K562 (cell line): ENCODE results near the gene DDX43. TPM values are rescaled to one million over a fixed set of nuclear protein-coding genes. Genes with fewer than 3 reads are reported as not detected.

Experiments used
- ATAC-seq: fragments of 200-7000 bp; cut with Tn5 transposase; 3 replicates; pipeline ENCODE4 v1.9.1; 2020; ENCODE audit warnings: moderate library complexity
- BruUV-seq: library from RNA; stranded (reverse); fragments of 400-500 nt; replicated peaks from 2 replicates; lab custom pipeline; 2021; lab: Mats Ljungman, UMichigan
- CTCF ChIA-PET: fragments of 300-600 bp; formaldehyde crosslinking; extraction: SDS; loops from one replicate; lab custom pipeline; 2021; ENCODE audit warnings: low intra/inter-chr PET ratio; lab: Yijun Ruan, JAX
- POLR2A ChIA-PET: fragments of 300-600, 350-650 bp; sonication (Branson Sonifier 250); formaldehyde crosslinking; extraction: SDS; loops from one replicate; lab custom pipeline; 2021; ENCODE audit warnings: antibody characterized with exemption, inconsistent platforms; lab: Yijun Ruan, JAX
- DNase-seq, 4 experiments: peaks; one replicate each; pipeline versions ENCODE4 v3.0.0 to v3.0.0-alpha.2; 2011 to 2018; ENCODE audit warnings: low spot score in 3 of 4, mixed read lengths in 3 of 4; ENCODE audit errors: extremely low read depth in 1 of 4
- FAIRE-seq: peaks from 2 replicates; lab custom pipeline; 2011; peaks lifted over from hg19 to GRCh38; lab: Jason Lieb, UNC
- H2AFZ ChIP-seq: 2 replicates; pipeline ENCODE4 v1.6.0; 2011; ENCODE audit warnings: low read depth, low read length, control low read depth, inconsistent platforms
- H3K27ac ChIP-seq: fragments of 200-600 bp; 3 replicates; pipeline ENCODE4 v1.8.0; 2011; ENCODE audit warnings: low read depth, mild to moderate bottlenecking, control low read depth, inconsistent platforms, low read length, moderate library complexity, mixed read lengths; ENCODE audit errors: extremely low read depth
- H3K27me3 ChIP-seq, 2 experiments: fragments of 300-600 bp in 1 of 2; 2 replicates in 1 of 2; 3 replicates in 1 of 2; pipeline versions ENCODE4 v1.6.0 to v1.8.0; 2011; ENCODE audit warnings: inconsistent platforms in 2 of 2, low read length in 2 of 2, mild to moderate bottlenecking in 1 of 2, mixed read lengths in 1 of 2, moderate library complexity in 1 of 2; ENCODE audit not compliant: control insufficient read depth in 2 of 2, insufficient read depth in 2 of 2
- H3K36me3 ChIP-seq: fragments of 300-600 bp; 3 replicates; pipeline ENCODE4 v1.8.0; 2011; ENCODE audit warnings: mild to moderate bottlenecking, low read length, inconsistent platforms; ENCODE audit not compliant: control insufficient read depth, insufficient read depth
- H3K4me1 ChIP-seq, 2 experiments: fragments of 200-600 bp in 1 of 2; replicated peaks in 1 of 2; 2 replicates in 1 of 2; 3 replicates in 1 of 2; pipeline versions ENCODE4 v1.5.1 to v1.8.0; 2011; ENCODE audit warnings: inconsistent platforms in 2 of 2, low read length in 2 of 2, mild to moderate bottlenecking in 1 of 2, mixed read lengths in 1 of 2, moderate library complexity in 1 of 2; ENCODE audit not compliant: control insufficient read depth in 2 of 2, insufficient read depth in 2 of 2
- H3K4me2 ChIP-seq: 2 replicates; pipeline ENCODE4 v1.6.1; 2011; ENCODE audit warnings: low read length, control low read depth, inconsistent platforms, mixed read lengths; ENCODE audit not compliant: insufficient read depth
- H3K4me3 ChIP-seq: fragments of 200-600 bp; sonication (generic), shearing (Covaris generic); 2 replicates; pipeline ENCODE4 v1.5.1; 2016; ENCODE audit warnings: control low read depth, inconsistent platforms
- H3K79me2 ChIP-seq: fragments of 200-600 bp; 3 replicates; pipeline ENCODE4 v1.8.0; 2011; ENCODE audit warnings: low read length, inconsistent platforms; ENCODE audit not compliant: control insufficient read depth, insufficient read depth
- H3K9ac ChIP-seq, 2 experiments: 2 replicates each; pipeline versions ENCODE4 v1.6.0 to v1.6.1; 2011; ENCODE audit warnings: low read depth in 2 of 2, low read length in 2 of 2, control low read depth in 1 of 2, inconsistent platforms in 1 of 2, mild to moderate bottlenecking in 1 of 2, mixed read lengths in 1 of 2; ENCODE audit not compliant: insufficient read depth in 1 of 2
- H3K9me1 ChIP-seq: one replicate; pipeline ENCODE4 v1.6.0; 2011; ENCODE audit warnings: inconsistent platforms, mild to moderate bottlenecking, low read length, moderate library complexity; ENCODE audit not compliant: control insufficient read depth, insufficient read depth
- H3K9me3 ChIP-seq: replicated peaks from 2 replicates; pipeline ENCODE4 v1.5.1; 2011; ENCODE audit warnings: low read depth, low read length, inconsistent platforms; ENCODE audit not compliant: control insufficient read depth, insufficient read depth
- H4K20me1 ChIP-seq: replicated peaks from 2 replicates; pipeline ENCODE4 v1.6.1; 2011; ENCODE audit warnings: low read length, inconsistent platforms, mixed read lengths; ENCODE audit not compliant: control insufficient read depth, insufficient read depth
- BHLHE40 ChIP-seq: IDR thresholded peaks from 2 replicates; pipeline ENCODE4 v1.6.1; 2011; ENCODE audit warnings: low read length, improper control_type of control experiment
- CEBPB ChIP-seq: fragments of 450-650 bp; IDR thresholded peaks from 2 replicates; pipeline ENCODE4 v1.6.1; 2016; ENCODE audit warnings: missing genetic modification characterization, missing compliant biosample characterization
- CHD2 ChIP-seq: IDR thresholded peaks from 2 replicates; pipeline ENCODE4 v1.6.1; 2011; ENCODE audit warnings: low read depth, low read length
- EZH2 ChIP-seq: IDR thresholded peaks from 2 replicates; pipeline ENCODE4 v1.6.1; 2012; ENCODE audit warnings: low read depth, mild to moderate bottlenecking, inconsistent platforms, low read length, borderline replicate concordance
- ZC3H11A ChIP-seq: IDR thresholded peaks from 2 replicates; pipeline ENCODE4 v1.6.1; 2012; ENCODE audit warnings: low read depth, low read length, improper control_type of control experiment
- WGBS: fragments of 100-300 bp; shearing (Covaris generic); methylation state at CpG from one replicate; pipeline ENCODE4 v1.1.6; 2016; ENCODE audit warnings: low coverage, mixed read lengths; ENCODE audit not compliant: insufficient coverage; ENCODE audit errors: missing lambda C conversion rate; 5-methylcytosine and 5-hydroxymethylcytosine counted together
- in situ Hi-C: fragments of 300-500 bp; cut with MboI; formaldehyde crosslinking; loops from 4 replicates; pipeline ENCODE4 v1.15.0; 2018; ENCODE audit warnings: inconsistent platforms, mixed read lengths
- intact Hi-C: fragments of 100-400 bp; cut with micrococcal nuclease; formaldehyde crosslinking; loops from 2 replicates; pipeline ENCODE4 v1.14.2; 2022
- polyA plus RNA-seq, 8 experiments: library from polyadenylated mRNA; depleted of rRNA in 4 of 8; stranded (reverse) in 5 of 8; unstranded in 3 of 8; fragments of >200 nt; fragmentation: Nextera tagmentation in 2 of 8; fragmentation: Illumina TruSeq in 1 of 8; extraction: Ambion mirVana in 2 of 8; extraction: Trizol in 1 of 8; gene quantifications; 2 replicates each; pipeline versions ENCODE4 v1.2.1 to v1.2.3, GENCODE V29; 2011 to 2014; ENCODE audit warnings: inconsistent platforms in 1 of 8, missing spikeins in 1 of 8
- total RNA-seq, 7 experiments: library from RNA; depleted of rRNA in 6 of 7; stranded (reverse); fragments of >200 nt in 6 of 7; fragmentation: Illumina TruSeq in 2 of 7; extraction: Trizol in 2 of 7; gene quantifications; 2 replicates each; pipeline versions ENCODE4 v1.2.1 to v1.2.3, GENCODE V29; 2011 to 2021; ENCODE audit warnings: low replicate concordance in 1 of 7

The DDX43 gene
- total and polyA plus RNA-seq, 9 of the 15 experiments (the other 6 are each of a cell fraction or from before 2014, with no cell fraction given) = 0.07 to 0.88 (median 0.25) TPM

- TF ChIP-seq CHD2 (no peak), CEBPB (tag) (0 out of 2 replicates have a peak, but pooled peaks have one; percentile 24)
- TF ChIP-seq, all 486 proteins: peak for 1
- H3K9me3 ChIP-seq = no peaks in the 10 kb centered on the region
- no peak overlapping the region for H3K27ac ChIP-seq
- DNase-seq (no peak), FAIRE-seq (no peak), ATAC-seq (no peak)
- 62% methylated on average over 10 of the region's 10 CpGs for WGBS
- peaks cover 0 to 11% of the 10 kb centered on the region in 2 experiments; a peak in 2 of 5 replicates for H3K27me3 ChIP-seq
- no peak overlapping the region; the same call in 1 of the 2 replicates for H2AFZ ChIP-seq
- H3K4me1 ChIP-seq = peaks cover 8 to 9% of the 10 kb centered on the region in 2 experiments; a peak in 3 of 5 replicates
- CTCF ChIA-PET = no interaction called here
- BruUV-seq = no TSS peak
- H4K20me1 ChIP-seq = no peaks in the 10 kb centered on the region
- H3K4me3 ChIP-seq = no peak overlapping the region
- no peak overlapping the region for H3K9ac ChIP-seq
- intact Hi-C loops (no loop called here), in situ Hi-C loops (no loop called here)
- H3K4me2 ChIP-seq = no peak overlapping the region
- H3K36me3 ChIP-seq = no peaks in the 10 kb centered on the region
- no peaks in the 10 kb centered on the region for H3K9me1 ChIP-seq
- H3K79me2 ChIP-seq = no peaks in the 10 kb centered on the region
- POLR2A ChIA-PET = no interaction called here
Observed at GRCh38 chr6:73372516-73372915, 22.1 kb upstream of the DDX43 start.

GRCh38 chr6:73375216-73375615, 19.4 kb upstream of the DDX43 start:
- no peaks in the 10 kb centered on the region for H4K20me1 ChIP-seq
- TF ChIP-seq ZC3H11A = no peak
- TF ChIP-seq BHLHE40 = no peak
- no peak for TF ChIP-seq EZH2
- ATAC-seq (no peak), DNase-seq (no peak), FAIRE-seq (no peak)
- no peak overlapping the region for H3K4me3 ChIP-seq
- no peak overlapping the region for H2AFZ ChIP-seq
- H3K4me2 ChIP-seq = no peak overlapping the region
- H3K27me3 ChIP-seq = no peaks in the 10 kb centered on the region
- intact Hi-C loops = no loop called here
- no TSS peak for BruUV-seq
- in situ Hi-C loops = no loop called here
- no peak overlapping the region for H3K27ac ChIP-seq
- no peaks in the 10 kb centered on the region for H3K36me3 ChIP-seq
- ChIA-PET POLR2A (no interaction called here), CTCF (no interaction called here)
- no peaks in the 10 kb centered on the region for H3K79me2 ChIP-seq
- H3K9me1 ChIP-seq = no peaks in the 10 kb centered on the region
- H3K9ac ChIP-seq = no peak overlapping the region
- H3K4me1 ChIP-seq = peaks cover 0 to 5% of the 10 kb centered on the region in 2 experiments; a peak in 1 of 5 replicates
- no peaks in the 10 kb centered on the region for H3K9me3 ChIP-seq
- 10% methylated on average over 1 of the region's 1 CpG for WGBS
